ENCODE results near the gene AGAP1.

DNA sequence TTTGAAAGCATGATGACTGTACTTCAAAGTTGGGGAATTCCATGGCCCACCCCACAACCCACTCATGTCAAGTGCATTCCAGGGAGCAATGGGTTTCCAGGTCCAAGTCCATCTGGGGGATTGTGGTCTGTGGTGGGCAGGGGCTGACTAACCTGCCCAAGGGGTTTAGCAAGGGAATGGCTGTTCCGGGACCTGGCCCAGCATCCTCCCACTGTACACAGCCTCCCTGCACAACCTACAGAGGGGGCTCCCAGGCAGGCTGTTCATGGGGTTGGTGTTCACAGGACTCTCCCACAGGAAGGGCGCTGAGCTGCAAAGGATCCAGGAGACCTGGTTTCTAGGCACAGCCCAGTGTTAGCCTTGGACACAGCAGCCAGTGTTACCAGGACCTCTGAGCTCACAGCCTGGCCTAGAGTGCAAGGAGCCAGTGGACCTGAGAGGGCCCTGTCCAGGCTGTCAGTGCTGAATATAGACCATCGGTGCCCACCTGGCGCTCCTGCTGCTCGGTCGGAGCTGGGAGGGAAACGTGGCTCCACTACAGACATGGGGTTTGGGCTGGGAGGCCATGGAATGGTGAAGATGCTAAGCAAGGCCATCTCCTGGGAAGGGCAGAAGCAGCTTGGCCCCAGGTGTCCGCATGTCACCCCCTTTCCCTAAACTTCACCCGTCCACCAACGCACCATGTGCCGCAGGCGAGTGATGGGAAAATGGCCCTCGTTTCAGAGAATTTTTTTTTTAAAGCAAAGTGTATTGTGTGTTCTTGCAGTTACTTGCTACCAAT lies 357.1 kb downstream of the AGAP1 start:
- TF ChIP-seq, protein P1, sequence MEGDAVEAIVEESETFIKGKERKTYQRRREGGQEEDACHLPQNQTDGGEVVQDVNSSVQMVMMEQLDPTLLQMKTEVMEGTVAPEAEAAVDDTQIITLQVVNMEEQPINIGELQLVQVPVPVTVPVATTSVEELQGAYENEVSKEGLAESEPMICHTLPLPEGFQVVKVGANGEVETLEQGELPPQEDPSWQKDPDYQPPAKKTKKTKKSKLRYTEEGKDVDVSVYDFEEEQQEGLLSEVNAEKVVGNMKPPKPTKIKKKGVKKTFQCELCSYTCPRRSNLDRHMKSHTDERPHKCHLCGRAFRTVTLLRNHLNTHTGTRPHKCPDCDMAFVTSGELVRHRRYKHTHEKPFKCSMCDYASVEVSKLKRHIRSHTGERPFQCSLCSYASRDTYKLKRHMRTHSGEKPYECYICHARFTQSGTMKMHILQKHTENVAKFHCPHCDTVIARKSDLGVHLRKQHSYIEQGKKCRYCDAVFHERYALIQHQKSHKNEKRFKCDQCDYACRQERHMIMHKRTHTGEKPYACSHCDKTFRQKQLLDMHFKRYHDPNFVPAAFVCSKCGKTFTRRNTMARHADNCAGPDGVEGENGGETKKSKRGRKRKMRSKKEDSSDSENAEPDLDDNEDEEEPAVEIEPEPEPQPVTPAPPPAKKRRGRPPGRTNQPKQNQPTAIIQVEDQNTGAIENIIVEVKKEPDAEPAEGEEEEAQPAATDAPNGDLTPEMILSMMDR (IDR thresholded peaks at IDR 0.05) = no peak
- TF ChIP-seq POLR2A (IDR thresholded peaks at IDR 0.05) = no peak

All from vagina (tissue), 2 donors.